GM20431 (cell line): Measurements from ENCODE around the gene TAB2.
"Not testable (repeated sequence)": the region's sequence is repeated elsewhere in the genome, so short reads cannot be mapped to it uniquely, and the experiment has no call there.

Experiments used
- in situ Hi-C: fragments of 300-500 bp; cut with MseI, MboI; formaldehyde crosslinking; loops from one replicate; pipeline ENCODE4 v1.15.0; 2020; ENCODE audit warnings: low sequenced_read_pairs; ENCODE audit not compliant: unreplicated experiment

TAB2 gene

GRCh38 chr6:149306967-149307366 lies 10.5 kb upstream of the TAB2 start:
- in situ Hi-C loops: no loop called here

DNA sequence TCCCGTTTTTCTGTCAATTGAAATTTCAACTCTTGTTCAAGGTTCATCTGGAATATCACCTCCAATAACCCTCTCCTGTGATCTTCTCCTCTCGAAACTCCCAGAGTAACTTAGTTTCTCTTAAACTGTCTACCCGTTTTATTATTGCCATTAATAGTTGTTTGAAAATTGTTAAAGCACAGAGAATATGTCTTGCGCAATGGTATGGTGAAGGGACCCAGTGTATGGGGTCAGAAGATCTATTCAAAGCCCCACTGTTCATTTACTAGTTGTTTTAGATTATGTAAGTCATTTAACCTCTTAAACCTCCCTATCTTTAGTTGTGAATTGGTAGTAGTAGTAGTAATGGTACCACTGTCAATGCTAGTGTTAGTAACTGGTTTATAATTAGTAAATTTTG lies 6.2 kb upstream of the TAB2 start:
- in situ Hi-C loops: no loop called here

DNA sequence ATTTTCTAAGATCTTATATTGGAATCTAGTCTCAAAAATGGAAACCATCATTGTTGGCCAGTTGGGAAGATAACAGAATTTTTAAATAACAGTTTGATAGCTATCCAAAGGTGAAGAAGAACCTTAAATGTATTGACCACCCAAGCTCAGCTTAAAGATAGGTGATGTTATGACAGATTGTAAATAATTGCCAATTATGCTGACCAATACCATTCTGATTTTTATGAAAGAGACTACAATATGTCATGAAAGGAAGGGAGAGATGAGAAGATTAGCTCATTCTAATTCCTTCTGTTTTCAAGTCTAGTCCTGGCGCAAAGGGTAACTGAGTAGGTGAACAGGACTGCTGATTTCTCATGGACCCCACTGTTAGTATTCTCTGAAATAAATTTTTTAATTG lies 5.7 kb upstream of the TAB2 start:
- in situ Hi-C loops: no loop called here

DNA sequence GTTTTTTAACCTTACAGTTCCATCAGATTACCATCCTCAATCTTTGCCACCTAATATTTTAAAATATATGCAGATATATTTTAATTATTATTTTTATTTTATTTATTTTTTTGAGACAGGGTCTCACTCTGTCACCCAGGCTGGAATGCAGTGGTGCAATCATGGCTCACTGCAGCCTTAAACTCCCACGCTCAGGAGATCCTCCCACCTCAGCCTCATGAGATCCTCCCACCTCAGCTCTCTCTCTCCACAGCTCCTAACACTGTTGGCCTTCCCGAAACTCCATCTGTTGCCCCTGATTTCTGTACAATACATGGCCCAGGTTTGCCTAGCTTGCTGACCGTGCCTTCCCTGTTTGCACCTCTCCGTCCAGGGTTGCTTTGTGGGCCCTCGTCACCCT lies 4.4 kb upstream of the TAB2 start:
- in situ Hi-C loops: no loop called here

DNA sequence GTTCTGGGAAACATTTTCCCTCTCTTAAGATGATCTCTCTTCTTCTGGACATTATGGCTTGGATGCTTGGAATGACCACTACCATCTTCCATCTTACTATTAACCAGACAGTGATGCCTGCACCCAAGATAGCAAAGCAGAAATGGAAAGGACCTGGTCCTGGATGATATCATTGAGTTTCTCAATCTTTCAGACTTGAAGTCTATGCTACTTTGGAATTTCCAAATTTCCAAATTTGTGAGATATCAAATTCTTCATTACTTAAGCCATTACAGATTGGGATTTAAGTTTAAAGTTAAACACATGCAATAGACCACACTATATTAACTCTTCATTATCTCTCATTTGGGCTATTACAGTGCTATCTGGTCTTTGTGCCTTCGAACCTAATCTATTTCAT lies 3.7 kb upstream of the TAB2 start:
- in situ Hi-C loops: no loop called here

GRCh38 chr6:149314325-149314905 lies 3.1 kb upstream of the TAB2 start:
- in situ Hi-C loops: no loop called here

GRCh38 chr6:149316108-149316727 lies 1.3 kb upstream of the TAB2 start:
- in situ Hi-C loops: no loop called here

DNA sequence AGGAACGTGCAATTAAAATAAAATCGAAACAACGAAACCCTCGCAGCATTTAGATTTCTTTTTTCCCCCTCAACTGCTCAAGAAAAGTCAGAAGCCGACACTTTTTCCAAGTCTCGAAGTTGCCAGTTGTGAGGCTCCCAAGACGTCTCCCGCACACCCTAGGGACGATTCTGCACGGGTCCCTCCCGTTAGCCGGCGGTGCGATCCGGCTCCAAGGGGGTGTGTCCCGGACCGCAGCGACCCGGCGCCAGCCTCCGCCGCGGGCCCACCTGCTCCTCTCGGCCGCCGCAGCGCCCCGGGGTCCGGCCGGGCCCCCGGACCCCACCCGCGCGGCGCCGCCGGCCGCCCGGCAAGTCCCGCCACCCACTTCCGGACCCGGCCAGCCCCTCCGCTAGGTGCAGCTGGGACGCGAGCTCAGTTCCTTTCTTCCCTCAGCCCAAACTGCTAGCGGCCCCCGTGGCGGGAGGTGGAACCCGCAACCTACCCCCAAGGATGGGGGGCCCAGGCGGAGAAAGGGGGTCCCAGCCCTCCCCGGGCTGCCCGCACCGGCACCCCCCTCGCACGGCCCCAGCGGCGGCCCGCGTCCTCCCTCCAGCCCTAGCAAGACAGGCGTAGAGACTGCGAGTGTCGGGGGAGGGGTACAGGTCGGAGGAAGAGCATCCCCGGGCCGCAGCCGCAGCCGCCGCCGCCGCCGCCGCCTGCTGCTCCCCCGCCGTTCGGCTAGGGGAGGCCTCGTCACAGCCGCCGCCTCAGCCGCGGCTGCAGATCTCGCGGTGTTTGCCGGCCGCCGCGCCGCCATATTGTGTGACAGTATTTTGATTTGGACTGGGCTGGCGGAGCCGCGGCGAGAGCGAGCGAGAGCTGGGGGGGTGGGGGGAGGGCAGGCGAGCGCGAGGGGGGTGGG lies 520 bp upstream of the TAB2 start:
- in situ Hi-C loops: no loop called here

DNA sequence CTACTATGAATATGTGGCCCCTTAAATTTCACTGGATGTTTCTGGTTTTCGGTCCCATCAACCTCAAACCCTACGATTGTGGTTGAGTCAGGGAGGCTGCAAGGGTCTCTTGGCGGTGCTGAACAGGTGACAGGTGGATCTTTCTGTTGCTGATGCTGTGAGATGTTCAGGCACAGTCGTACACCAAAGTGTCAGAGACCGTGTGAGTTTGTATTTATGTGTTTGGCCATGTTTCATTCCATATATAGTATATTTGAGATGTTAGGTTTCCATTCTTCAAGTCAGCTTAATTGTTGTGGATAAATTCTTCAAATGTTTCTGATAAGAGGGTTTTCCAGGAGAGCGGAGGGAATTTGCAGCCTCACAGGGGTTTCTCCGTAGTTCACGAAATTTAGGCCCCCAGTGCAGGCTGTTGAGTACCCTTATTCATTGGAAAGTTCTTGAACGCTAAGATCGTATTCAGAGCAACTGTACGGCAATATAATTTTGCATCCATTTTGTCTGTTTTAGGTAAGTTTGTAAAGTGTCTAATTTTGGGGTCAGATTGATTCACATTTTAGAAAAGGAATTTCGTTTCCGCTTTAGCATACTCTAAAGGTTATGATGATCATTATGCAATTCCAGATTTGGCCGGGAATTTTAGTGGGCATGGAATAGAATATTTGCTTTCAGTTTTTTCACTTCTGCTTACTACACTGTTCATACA lies 1.2 kb downstream of the TAB2 start:
- in situ Hi-C loops: no loop called here

DNA sequence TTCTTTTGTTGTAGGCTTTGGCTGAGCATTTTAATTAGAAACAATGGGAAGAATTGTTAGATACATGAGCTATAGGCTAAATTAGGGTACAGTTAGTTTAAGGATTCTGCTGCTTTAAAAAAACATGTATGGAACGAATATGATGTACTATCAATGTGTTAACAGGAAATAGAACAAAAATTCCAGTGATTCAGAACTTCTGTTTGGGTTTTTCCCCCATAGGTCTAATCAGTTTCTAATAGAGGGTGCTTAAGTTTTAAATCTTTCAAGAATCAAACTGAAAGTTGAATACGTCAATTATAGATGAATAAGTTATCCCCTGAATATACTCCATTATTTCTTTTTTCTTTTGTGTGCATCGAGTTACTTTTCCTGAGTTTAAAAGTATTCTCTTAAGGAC lies 1.9 kb downstream of the TAB2 start:
- in situ Hi-C loops: no loop called here

DNA sequence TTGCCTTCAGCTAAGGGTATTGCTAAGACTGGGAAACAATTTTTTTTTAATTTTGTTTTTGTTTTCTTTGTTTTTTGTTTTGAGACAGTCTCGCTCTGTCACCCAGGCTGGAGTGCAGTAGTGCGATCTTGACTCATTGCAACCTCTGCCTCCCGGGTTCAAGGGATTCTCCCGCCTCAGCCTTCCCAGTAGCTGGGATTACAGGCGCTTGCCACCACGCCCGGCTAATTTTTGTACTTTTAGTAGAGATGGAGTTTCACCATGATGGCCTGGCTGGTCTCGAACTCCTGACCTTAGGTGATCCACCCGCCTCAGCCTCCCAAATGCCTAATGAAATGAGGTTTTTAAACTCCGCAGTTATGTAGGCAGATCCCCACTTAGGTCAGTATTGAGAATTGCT lies 2.5 kb downstream of the TAB2 start:
- in situ Hi-C loops: not testable (repeated sequence)

DNA sequence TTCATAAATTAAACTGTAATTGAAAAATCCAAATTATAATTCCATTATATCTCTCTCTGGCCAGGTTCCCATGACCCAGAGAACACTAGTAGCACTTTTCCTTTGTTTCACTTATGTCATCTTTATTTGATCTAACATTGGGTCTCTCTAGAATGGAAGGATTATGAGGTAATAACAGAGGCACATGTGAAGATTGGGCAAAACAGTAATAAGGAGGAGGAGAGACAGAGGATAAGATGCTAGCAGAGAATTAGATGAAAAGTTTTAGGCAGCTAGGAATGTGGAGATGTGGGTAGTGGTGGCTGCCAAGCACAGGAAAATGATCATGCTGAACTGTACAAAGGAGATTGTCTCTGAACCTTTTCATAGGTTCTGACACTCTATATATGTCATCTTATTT lies 3.3 kb downstream of the TAB2 start:
- in situ Hi-C loops: no loop called here

DNA sequence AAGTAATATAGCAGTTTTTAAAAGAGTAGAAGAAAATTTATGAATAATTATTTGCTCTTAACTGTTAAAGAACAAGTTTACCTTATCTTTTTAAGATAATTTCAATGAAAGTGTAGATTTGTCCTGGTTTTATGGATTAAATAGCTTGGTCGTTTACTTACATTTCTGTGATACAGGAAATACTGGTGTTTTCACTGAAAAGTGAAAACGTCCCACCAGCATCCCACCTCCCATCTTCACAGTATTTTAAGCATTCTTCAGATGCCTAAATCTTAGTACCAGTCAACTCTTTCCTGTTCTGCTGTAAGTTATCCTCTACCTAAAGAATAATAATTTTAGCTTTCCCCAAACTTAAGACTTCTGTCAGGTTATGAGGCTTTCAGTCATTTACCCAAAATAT lies 5.8 kb downstream of the TAB2 start:
- in situ Hi-C loops: no loop called here

GRCh38 chr6:149323925-149324324 lies 6.4 kb downstream of the TAB2 start:
- in situ Hi-C loops: no loop called here

GRCh38 chr6:149324428-149324827 lies 6.9 kb downstream of the TAB2 start:
- in situ Hi-C loops: no loop called here

DNA sequence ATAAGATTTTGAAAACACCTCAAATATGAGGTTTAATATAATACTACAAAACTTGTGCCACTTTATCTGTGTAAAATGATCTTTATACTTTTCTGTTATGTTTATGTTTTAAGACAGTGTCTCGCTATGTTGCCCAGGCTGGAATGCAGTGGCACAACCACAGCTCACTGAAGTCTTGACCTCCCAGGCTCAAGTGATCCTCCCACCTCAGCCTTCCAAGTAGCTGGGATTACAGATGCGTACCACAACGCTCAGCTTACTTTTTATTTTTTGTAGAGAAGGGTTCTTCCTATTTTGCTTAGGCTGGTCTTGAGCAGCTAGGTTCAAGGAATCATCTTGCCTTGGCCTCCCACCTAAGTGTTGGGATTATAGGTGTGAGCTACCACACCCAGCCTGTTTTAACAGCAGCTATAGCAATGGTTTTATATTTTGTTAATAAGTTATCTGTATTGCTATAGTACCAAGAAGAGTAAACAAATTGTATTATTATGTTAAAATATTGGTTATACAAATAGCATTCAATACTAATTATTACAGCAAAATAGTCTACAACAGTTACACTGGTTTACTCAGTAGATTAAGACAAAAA lies 8.2 kb downstream of the TAB2 start:
- in situ Hi-C loops: no loop called here

- in situ Hi-C loops: no loop called here
These were observed 10.1 kb downstream of the TAB2 start for GRCh38 chr6:149327638-149328037.

GRCh38 chr6:149328083-149328482 lies 10.6 kb downstream of the TAB2 start:
- in situ Hi-C loops: no loop called here

GRCh38 chr6:149329529-149329928 lies 12.0 kb downstream of the TAB2 start:
- in situ Hi-C loops: no loop called here

- in situ Hi-C loops: no loop called here
These were observed 12.6 kb downstream of the TAB2 start for GRCh38 chr6:149330133-149330532.
